Stromal cell of bone marrow (primary cell): ENCODE data around the gene RPL4.

Experiments
- DNase-seq: peaks from one replicate; pipeline ENCODE4 v3.0.0-alpha.2; 2012; ENCODE audit warnings: low read depth

Gene RPL4

DNA sequence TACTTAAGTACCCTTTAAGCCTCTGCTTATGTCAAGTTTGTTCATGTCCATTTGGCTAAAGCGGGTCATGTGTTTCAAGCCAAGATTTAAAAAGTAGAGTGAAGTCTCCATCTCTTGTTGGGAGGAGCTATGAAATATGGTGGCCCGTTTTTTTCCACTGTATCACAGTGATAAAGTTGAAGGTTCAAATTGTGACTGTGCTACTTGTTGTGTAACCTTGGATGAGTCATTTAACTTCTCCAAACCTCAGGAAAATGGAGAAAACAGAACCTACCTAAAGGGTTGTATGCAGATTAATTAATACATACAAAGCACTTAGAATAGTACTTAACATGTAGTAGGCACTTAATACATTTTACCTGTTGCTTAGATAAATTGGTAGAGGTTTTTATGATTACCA is 50.5 kb downstream of the RPL4 start:
- DNase-seq = no peak

DNA sequence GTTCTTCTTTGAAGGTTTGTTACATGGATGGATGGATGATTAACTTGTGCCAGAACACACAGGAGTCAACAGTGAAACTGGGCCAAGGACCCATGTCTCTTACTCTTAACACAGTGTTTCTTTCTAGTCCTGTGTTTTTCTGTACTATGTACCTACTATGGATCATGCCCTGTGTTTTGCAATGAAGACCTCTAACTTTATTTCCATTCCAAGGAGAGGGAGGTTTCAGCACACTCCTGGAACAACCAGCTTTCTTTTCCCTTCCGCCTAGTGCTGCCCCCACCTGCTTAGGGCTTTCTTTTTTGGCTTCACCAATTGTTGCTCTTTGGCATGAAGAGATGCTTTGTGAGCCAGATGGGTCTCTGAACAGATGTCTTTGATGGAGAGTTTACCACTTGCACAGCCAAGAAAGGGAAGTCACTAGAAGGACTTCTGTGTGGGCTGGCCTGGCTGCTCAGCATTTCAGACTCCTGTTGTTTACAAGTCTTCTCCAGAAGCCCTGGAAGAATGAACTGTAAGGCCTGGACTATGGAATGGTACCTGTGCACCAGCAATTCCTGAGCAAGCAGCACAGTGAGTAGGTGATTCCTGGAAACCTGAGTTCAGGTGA is 51.6 kb downstream of the RPL4 start:
- no peak for DNase-seq

DNA sequence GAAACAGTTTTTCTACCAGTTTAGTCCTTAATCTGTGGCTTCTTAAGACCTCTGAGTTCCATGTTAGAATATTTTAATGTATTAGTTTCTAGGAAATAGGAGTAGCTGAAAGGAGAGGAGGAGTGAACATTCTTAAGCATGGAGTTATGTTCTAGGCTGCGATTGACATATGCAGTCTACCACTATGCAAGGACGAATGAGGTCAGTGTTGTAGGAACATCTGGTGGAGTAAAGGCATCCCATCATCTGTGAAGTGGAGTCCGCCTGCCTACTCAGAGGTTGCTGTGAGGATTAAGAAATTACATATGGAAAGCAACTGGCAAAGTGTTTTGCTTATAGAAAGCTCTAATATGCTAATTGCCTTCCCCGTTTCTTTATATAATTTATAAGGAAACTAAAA is 52.2 kb downstream of the RPL4 start:
- no peak for DNase-seq
